H4 (cell line): ENCODE results near the gene RNF130. TPM values are rescaled to one million over a fixed set of nuclear protein-coding genes. Genes with fewer than 3 reads are reported as not detected.

Experiments
- DNase-seq: peaks from one replicate; pipeline ENCODE4 v3.0.0-alpha.2; 2015; ENCODE audit warnings: low spot score
- total RNA-seq: library from RNA; depleted of rRNA; stranded (reverse); fragments of >200 nt; shearing (Covaris generic); gene quantifications from 2 replicates; pipeline ENCODE4 v1.2.3, GENCODE V29; 2014; rRNA removed

The RNF130 gene
- total RNA-seq, 1 experiment from 2014 or later, result 120 TPM

DNA sequence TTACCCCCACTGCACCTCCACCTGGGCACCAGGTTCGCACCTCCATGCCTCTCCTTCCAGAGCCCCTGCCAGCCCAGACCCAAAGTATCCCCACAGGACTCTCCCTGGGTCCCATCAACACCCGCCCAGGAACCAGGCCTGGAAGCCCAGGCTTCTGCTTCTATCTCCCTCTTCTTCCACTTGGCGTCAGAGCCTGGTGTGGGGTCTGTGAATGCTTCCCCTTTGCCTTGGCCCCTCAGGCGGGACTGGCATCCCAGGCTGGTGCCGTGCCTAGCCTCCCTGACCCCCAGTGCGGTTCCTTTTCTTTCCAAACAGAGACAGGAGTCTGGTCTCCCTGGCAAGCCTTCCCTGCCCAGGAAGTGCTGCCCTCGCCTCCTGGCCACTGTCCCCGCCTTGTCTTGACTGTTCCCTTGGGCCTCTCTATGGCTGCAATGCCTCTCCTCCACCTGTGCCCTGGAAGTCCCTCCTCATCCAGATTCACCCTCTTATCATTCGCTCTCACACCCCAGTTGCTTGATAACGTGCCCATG is 156.1 kb downstream of the RNF130 start:
- DNase-seq, result no peak

DNA sequence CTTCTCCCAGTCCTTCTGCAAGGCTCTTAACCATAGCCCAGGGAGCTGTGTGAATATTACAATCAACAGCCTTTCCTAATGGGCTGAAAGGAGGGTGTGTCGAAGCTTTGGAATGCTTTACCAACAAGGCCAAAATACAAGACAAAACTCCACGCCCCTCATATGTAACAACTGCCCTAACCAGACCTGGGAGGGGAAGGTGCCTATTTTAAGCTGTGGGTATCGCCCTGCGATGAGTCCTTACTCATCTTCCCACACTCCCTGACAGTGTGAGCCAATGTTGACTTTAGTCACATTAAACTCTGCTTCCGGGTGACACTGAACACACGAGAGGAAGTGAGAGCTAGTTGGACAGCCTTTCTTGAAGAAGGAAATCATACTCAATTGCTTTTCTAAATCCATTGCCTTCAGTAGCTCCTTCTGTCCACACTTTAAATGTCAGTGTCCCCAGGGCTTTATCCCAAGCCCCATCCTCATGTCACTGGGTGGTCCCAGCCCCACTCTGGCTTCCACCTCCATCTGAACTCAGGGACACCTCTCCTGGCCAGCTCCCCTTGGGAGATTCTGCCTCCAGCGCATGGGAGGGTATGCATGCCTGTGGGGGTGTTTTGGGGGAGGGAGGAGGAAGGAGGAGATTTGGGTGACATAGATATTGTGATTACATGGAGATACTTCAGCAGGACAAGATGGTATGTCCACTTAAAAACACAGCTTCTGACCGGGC is 157.4 kb downstream of the RNF130 start:
- DNase-seq, result peak; percentile 50

DNA sequence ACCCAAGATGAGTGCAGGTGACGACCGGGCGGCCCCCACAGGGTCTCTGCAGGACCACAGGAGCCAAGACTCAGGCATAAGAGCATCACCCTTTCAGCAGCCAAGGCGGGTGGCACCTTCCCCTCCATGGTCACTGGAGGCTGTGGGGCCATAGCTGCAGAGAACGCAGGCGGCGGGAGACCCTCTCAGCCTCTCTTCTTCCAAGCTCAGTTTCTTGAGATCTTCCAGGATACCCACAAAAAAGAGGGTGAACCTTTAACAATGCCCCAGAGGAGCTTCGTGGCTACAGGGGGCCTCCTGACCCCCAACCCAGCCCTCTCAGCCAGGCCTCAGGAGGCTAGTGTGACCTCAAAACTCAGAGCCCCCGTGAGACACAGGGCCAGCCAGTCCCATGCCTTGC is 158.1 kb downstream of the RNF130 start:
- no peak for DNase-seq

DNA sequence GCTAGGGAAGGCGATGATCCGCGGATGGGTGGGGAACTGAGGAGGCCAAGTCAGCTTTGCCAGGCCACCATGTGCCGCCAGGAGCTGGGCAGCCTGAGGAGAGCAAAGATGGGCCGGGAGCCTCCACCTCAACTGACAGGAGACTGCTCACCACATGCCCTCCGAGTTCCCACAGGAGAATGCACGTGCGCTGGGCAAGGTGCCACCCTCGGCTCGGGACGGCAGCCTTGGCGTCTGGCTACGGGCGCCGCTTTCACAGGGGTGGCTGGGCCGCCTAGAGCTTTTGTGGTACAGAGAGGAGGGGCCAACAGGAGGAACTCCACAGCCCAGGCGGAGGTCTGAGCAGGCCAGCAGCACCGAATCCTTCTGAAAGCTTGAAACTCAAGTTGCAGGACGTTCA is 158.6 kb downstream of the RNF130 start:
- no peak for DNase-seq

DNA sequence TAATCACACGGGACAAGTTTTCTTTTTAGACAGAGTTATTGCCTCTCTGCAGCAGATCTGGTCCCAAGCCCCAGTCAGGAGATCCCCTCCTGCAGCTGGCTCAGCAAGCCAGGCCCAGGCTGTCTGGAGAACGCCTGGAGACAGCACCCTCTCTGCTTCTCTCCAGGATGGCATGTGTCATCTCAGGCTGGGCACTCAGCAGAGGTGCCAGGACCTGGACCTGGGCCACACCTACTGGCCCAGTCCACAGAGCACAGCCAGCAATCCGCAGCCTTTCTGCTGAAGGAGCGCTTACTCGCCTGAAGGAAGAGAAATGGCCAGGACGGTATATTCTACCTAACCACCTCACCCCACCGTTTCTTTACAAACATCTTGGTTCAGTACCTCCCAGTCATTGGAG is 159.2 kb downstream of the RNF130 start:
- DNase-seq, result no peak

DNA sequence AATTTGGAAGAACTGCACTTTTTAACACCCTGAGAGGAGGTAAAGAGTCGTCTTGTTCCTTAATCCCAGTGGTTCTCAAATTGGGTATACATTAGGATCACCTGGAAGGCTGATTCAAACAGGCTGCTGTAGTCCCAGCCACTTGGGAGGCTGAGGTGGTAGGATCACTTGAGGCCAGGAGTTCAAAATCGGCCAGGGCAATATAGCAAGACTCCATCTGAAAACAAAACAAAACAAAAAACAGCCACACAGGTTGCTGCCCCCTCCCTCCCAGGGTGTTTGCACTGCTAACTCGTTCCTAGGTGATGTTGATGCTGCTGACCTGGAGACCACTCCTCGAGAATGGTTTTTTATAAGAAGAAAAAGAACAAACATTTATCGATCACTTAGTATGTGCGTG is 162.3 kb downstream of the RNF130 start:
- DNase-seq, result no peak

DNA sequence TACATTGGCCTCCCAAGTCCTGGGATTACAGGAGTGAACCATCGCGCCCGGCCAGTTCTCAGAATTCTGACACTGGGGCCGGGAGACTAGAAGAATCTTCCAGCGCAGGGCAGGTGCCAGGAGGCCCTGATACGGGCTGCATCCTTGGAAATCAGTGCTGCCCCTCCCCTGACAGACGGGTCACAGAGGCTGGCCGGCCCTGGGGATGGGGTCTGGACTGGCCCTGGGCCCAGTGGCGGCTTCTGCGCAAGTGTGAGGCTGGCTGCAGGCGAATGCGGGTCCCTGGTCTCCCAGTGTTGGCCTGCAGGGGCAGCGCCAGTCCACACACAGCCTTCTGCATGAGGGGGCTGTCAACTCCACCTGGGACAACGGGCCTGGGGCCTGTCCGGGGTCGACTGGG is 163.0 kb downstream of the RNF130 start:
- DNase-seq, result no peak

DNA sequence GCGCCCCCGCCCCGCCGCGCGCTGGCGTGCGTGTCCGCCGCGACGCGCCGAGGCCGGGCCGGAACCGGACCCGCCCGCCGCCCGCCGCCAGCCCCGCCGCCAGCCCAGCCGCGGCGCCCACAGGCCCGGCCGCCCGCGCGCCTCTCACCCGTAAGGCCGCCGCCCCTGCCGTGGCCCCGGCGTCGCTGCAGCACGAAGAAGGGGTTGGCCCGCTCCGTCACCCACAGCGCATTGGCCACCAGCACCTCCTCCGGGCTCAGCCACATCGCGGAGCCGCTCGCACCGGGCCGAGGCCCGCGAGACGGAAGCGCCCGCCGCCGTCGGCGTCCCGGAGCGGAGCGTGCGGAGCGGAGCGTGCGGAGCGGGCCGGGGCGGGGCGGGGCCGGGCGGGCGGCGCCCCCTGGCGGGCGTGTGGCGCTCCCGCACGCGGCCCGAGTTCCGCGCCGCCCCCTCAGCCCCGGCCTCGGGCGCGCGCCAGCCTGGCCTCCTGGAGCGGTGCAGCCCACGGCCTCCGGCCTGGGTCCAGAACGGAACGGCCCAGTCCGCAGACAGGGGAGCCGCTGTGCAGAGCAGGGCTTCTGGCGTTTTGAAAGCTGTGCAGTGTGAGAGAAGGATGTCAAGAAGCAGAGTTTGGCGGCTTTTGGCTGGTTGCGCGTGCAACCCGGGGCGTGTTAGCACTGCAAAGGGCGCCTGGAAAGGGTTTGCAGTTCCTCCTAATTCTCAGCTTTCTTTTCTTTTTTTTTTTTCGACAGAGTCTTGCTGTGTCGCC is 163.8 kb downstream of the RNF130 start, which contains the start of gene TBC1D9B:
TBC1D9B (minus strand) TSS at position 342 of the 769 bp plus-strand sequence; CDS start at position 266, 76 bp downstream.
- no peak for DNase-seq

DNA sequence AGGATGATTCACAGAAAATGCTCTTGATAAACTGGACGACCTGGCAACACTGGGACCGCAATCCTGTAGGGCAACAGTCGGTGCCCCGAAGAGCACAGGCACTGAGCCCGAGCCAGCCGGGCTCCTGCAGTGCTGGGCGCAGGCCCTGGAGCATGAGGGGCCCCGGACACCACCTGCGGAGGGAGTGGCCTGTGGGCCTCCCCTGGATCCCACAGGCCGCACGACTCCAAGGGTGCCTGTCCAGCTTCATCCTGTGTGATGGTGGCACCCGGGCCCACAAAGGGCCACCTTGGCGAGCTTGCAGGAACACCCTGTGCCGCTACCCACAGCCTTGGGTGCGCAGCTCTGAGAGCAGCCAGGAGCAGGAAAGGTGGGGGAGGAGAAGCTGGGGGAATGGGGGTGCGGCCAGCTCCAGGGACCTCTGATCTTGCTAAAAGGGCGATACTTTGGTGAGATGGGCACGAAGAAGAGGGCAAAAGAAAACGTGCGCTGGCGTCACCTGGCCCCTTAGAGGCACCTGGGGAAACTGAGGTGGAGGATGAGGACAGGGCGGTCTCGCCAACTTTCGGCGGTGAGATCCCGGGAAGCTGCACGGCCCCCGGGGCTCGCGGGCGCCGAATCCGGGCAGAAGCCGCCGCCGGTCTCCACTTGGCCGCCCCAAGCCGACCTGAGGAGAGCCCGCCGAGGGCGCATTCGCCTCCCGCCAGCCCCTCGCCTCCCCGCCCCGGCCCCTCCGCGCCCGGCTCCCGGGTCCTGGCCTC is 164.6 kb downstream of the RNF130 start:
- no peak for DNase-seq

DNA sequence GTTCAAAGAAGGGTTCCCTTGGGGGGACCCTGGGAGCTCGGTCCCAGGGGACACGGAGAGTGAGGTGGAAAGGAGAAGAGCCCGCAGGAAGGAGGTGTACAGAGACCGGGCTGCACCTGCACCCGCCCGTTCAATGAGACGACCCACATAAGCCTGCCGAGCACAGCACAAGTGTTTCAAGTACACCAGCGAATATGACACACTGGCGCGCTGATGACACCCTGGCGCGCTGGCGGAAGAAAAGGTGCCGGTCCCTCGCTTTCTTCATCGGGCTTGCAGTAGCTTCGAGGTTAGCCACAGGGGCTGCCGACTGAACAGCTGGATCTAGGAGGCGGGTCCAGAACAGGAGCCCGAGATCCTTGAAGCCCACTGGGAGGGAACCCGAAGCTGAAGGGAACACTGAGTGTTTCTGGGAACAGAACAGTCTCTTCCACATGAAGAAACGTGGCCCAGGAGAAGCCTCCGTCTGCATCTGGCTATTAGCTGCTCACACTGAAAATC is 165.2 kb downstream of the RNF130 start:
- DNase-seq, result no peak

DNA sequence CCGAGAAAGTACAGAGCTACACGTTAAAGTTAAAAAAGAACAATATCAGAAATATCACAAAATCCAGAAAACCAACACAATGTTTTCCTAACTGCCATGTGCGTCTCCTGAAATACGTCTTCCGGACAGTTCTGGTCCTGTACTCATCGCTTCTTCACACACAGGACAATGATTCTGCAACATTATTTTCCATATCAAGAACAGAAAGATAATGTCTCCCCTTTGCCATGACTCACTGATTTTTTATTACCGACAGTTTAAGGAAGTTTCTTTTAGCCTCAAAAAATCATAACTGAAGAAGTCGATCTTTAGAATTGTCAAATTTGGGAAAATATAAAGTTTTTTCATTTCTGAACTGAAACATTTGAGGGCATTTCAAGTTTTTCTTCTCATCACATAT is 166.4 kb downstream of the RNF130 start:
- DNase-seq, result no peak

Other genes starting within 250 kb of the RNF130 start
- gene MRNIP, start 212.9 kb downstream of the RNF130 start, total RNA-seq, result 3.8 and 16.8 TPM in 2 replicates
- 32.1 and 37.5 TPM in 2 replicates for gene TBC1D9B, start 163.9 kb downstream of the RNF130 start, total RNA-seq
- gene RASGEF1C, start 137.5 kb upstream of the RNF130 start, total RNA-seq, result 0.39 TPM in 1 of 2 replicates, not detected in the other
- gene MAPK9, start 220.3 kb upstream of the RNF130 start, total RNA-seq, result 30.2 and 34.3 TPM in 2 replicates